ENCODE measurements around the gene TBCD.

DNA sequence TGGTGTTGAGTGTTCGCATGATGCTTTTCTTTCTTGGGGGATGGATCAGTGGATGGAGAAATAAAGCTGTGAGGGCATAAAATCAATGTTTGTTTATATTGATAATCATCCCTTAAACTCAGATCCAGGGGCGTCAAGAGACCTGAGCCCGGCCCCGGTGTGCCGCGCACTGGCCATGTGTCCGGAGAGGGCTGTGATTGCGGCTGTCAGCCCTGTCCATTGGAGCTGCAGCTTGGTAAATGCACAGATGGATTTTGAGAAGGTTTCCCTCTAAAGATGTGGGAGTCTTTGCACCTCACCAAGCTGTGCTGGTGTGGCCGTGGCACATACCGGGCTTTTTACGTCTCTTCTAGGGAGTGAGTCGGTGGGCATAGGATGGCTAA, 109.5 kb downstream of the TBCD start:
- TF ChIP-seq EZH2phosphoT487 (IDR thresholded peaks at IDR 0.05; ENCODE audit: borderline replicate concordance, low read length) (no peak), EZH2 (IDR thresholded peaks at IDR 0.05; ENCODE audit: low read length, unreplicated experiment) (no peak)
- TF ChIP-seq, protein P1, sequence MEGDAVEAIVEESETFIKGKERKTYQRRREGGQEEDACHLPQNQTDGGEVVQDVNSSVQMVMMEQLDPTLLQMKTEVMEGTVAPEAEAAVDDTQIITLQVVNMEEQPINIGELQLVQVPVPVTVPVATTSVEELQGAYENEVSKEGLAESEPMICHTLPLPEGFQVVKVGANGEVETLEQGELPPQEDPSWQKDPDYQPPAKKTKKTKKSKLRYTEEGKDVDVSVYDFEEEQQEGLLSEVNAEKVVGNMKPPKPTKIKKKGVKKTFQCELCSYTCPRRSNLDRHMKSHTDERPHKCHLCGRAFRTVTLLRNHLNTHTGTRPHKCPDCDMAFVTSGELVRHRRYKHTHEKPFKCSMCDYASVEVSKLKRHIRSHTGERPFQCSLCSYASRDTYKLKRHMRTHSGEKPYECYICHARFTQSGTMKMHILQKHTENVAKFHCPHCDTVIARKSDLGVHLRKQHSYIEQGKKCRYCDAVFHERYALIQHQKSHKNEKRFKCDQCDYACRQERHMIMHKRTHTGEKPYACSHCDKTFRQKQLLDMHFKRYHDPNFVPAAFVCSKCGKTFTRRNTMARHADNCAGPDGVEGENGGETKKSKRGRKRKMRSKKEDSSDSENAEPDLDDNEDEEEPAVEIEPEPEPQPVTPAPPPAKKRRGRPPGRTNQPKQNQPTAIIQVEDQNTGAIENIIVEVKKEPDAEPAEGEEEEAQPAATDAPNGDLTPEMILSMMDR (conservative IDR thresholded peaks at IDR 0.05; ENCODE audit: low read depth, low read length): no peak
